Glutamatergic neuron (in vitro differentiated cells): ENCODE measurements around the gene ZNF416. TPM values are rescaled to one million over a fixed set of nuclear protein-coding genes. Genes with fewer than 3 reads are reported as not detected.

ENCODE experiments used
- DNase-seq: peaks from one replicate; pipeline ENCODE4 v3.0.0; 2022
- H3K27ac Mint-ChIP-seq: one replicate; pipeline ENCODE4 v1.8.0; 2020; ENCODE audit warnings: mild to moderate bottlenecking, mixed read lengths, inconsistent platforms; ENCODE audit not compliant: unreplicated experiment
- H3K27me3 Mint-ChIP-seq: one replicate; pipeline ENCODE4 v1.8.0; 2020; ENCODE audit warnings: mild to moderate bottlenecking, moderate library complexity, mixed read lengths, inconsistent platforms; ENCODE audit not compliant: unreplicated experiment
- H3K36me3 Mint-ChIP-seq: one replicate; pipeline ENCODE4 v1.8.0; 2020; ENCODE audit warnings: mild to moderate bottlenecking, mixed read lengths, inconsistent platforms; ENCODE audit not compliant: unreplicated experiment
- H3K4me1 Mint-ChIP-seq: one replicate; pipeline ENCODE4 v1.8.0; 2020; ENCODE audit warnings: mild to moderate bottlenecking, low read depth, mixed read lengths, inconsistent platforms; ENCODE audit not compliant: unreplicated experiment
- H3K4me3 Mint-ChIP-seq: one replicate; pipeline ENCODE4 v1.8.0; 2020; ENCODE audit warnings: mild to moderate bottlenecking, mixed read lengths, inconsistent platforms; ENCODE audit not compliant: unreplicated experiment
- H3K9me3 Mint-ChIP-seq: one replicate; pipeline ENCODE4 v1.8.0; 2020; ENCODE audit warnings: mild to moderate bottlenecking, moderate library complexity, mixed read lengths, inconsistent platforms; ENCODE audit not compliant: unreplicated experiment
- CTCF ChIP-seq: fragments of 200-600 bp; sonication (generic); IDR thresholded peaks from one replicate; pipeline ENCODE4 v1.5.0; 2021; ENCODE audit not compliant: partially characterized antibody, unreplicated experiment
- total RNA-seq: library from RNA; stranded (reverse); fragmentation: NEBNext Ultra II Directional; extraction: Animal tissue kit (Norgen Biotek cat#: 25700); gene quantifications from one replicate; pipeline ENCODE4 v1.2.1, GENCODE V29; 2021; ENCODE audit not compliant: unreplicated experiment

ZNF416 gene
- total RNA-seq, 1 donor from 2014 or later = 11.2 TPM

DNA sequence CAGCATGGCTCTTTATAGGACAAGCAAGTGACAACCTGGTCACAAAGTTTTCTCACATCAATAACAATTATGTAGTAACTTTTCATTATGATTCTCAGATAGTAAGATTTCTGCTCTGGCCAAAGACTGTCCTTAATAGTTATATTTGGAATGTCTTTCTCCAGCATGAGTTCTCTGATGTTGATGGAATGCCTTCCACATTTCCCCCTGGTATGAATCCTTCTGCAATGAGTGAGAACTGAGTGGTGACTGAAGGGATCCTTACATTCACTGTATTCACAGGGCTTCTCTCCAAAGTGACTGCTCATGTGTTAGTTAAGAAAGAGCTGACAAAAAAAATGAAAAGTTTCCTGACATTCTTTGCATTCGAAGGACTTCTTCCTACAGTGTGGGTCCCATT, 32.2 kb downstream of the ZNF416 start:
- no peak overlapping the region for H3K4me3 Mint-ChIP-seq
- H3K9me3 Mint-ChIP-seq = peaks cover 8% of the 10 kb centered on the region
- no peaks in the 10 kb centered on the region for H3K4me1 Mint-ChIP-seq
- H3K27ac Mint-ChIP-seq = no peak overlapping the region
- peaks cover 3% of the 10 kb centered on the region for H3K27me3 Mint-ChIP-seq
- DNase-seq = no peak
- TF ChIP-seq CTCF = no peak
- H3K36me3 Mint-ChIP-seq = peaks cover 79% of the 10 kb centered on the region

GRCh38 chr19:57537953-57538547, 40.7 kb downstream of the ZNF416 start:
- Mint-ChIP-seq H3K36me3 (peaks cover 89% of the 10 kb centered on the region), H3K27ac (no peak overlapping the region), H3K4me1 (no peaks in the 10 kb centered on the region), H3K4me3 (no peak overlapping the region), H3K27me3 (peaks cover 5% of the 10 kb centered on the region), H3K9me3 (peaks cover 29% of the 10 kb centered on the region)
- no peak for DNase-seq
- TF ChIP-seq CTCF = no peak

DNA sequence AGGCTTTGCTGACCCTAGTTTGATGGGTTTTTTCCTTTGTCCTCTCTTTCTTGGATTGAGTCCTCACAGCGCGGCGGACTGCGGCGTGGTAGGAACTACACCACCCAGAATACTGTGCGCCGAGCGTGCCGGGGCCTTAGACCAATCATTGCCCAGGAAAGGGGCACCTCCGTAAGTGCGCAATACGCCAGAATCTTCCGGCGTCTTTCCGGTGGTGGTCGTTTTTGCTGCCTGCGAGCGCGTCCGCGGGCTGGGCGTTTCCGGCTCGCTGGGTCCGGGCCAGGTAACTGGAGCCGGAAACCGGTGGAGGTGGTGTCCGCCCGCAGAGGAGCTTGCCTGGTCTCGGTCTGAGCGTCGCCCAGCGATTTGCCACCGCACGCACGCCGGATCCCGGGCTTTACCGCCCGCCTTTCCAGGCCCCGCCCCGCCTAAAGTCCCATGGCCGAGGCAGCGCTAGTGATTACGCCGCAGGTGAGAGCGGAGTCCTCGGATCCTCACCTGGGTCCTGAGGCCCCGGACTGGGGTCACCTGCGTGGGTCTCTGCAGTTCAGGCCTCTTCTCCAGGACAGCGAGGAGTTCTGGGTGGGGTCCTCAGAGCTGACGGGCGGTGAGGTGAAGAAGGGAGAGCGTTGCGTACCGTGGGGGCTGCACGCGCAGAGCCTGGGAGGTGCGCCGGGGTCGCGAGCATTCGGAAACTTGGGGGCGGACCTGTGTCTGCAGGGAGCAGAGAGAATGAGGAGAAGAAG, 51.4 kb downstream of the ZNF416 start, which contains the start of gene ZNF549:
Gene ZNF549, plus strand, starts transcription at position 221 of the 746 bp plus-strand sequence. Its CDS starts 218 bp downstream, at position 439.
- Mint-ChIP-seq H3K4me1 (peaks cover 8% of the 10 kb centered on the region), H3K36me3 (peaks cover 8% of the 10 kb centered on the region), H3K4me3 (peak within 1 kb of the TSS; percentile 88), H3K27me3 (peaks cover 2% of the 10 kb centered on the region), H3K9me3 (peaks cover 7% of the 10 kb centered on the region), H3K27ac (peak within 1 kb of the TSS; percentile 43)
- no peak for TF ChIP-seq CTCF
- peak; percentile 91 for DNase-seq

Other genes with a start within 250 kb of the ZNF416 start
- 15.8 TPM for gene ZNF304, start 227.6 kb downstream of the ZNF416 start, total RNA-seq
- gene TRAPPC2B, start 215.4 kb downstream of the ZNF416 start, total RNA-seq = 15.7 TPM
- 9.5 TPM for gene ZNF547, start 215.4 kb downstream of the ZNF416 start, total RNA-seq
- gene ZNF548, start 189.1 kb downstream of the ZNF416 start, total RNA-seq = 35.4 TPM
- 21.5 TPM for gene ZNF17, start 167.8 kb downstream of the ZNF416 start, total RNA-seq
- gene ZNF749, start 143.6 kb downstream of the ZNF416 start, total RNA-seq = 23.3 TPM
- 2.5 TPM for gene VN1R1, start 121.8 kb downstream of the ZNF416 start, total RNA-seq
- gene ZNF772, start 101.3 kb downstream of the ZNF416 start, total RNA-seq = 33.2 TPM
- gene ZNF419, start 91.2 kb downstream of the ZNF416 start, total RNA-seq = 17.7 TPM
- 13.9 TPM for gene ZNF773, start 79.0 kb downstream of the ZNF416 start, total RNA-seq
- 10.8 TPM for gene ZNF549, start 51.6 kb downstream of the ZNF416 start, total RNA-seq
- 12.9 TPM for gene ZNF550, start 19.0 kb downstream of the ZNF416 start, total RNA-seq
- gene ZIK1, start 5.2 kb upstream of the ZNF416 start, total RNA-seq = 21.5 TPM
- 4.6 TPM for gene ZNF530, start 21.0 kb upstream of the ZNF416 start, total RNA-seq
- gene ZNF134, start 35.3 kb upstream of the ZNF416 start, total RNA-seq = 41.2 TPM
- 29.5 TPM for gene ZNF211, start 54.3 kb upstream of the ZNF416 start, total RNA-seq
- 0.69 TPM for gene ZSCAN4, start 90.0 kb upstream of the ZNF416 start, total RNA-seq
- gene ZNF551, start 103.1 kb upstream of the ZNF416 start, total RNA-seq = 13.4 TPM
- 57.5 TPM for gene ZNF154, start 130.3 kb upstream of the ZNF416 start, total RNA-seq
- gene ZNF671, start 148.7 kb upstream of the ZNF416 start, total RNA-seq = 20.3 TPM
- gene ZNF776, start 167.9 kb upstream of the ZNF416 start, total RNA-seq = 41.5 TPM
- 22.7 TPM for gene ZNF586, start 190.8 kb upstream of the ZNF416 start, total RNA-seq
- gene ZNF552, start 236.0 kb upstream of the ZNF416 start, total RNA-seq = 14.9 TPM